OCI-LY7 (cell line): Measurements from ENCODE around the gene TP53I11. TPM values are rescaled to one million over a fixed set of nuclear protein-coding genes. Genes with fewer than 3 reads are reported as not detected.

Experiments used
- BruUV-seq: library from RNA; stranded (reverse); fragments of 400-500 nt; replicated peaks from 2 replicates; lab custom pipeline; 2021; lab: Mats Ljungman, UMichigan
- CTCF ChIA-PET: fragments of 300-600 bp; sonication (Branson Sonifier 250); formaldehyde crosslinking; loops from one replicate; lab custom pipeline; 2022; ENCODE audit warnings: antibody characterized with exemption; ENCODE audit not compliant: unreplicated experiment; lab: Charles Lee
- POLR2A ChIA-PET: fragments of 300-600 bp; sonication (Branson Sonifier 250); formaldehyde crosslinking; loops from one replicate; lab custom pipeline; 2022; ENCODE audit warnings: antibody characterized with exemption; lab: Charles Lee
- DNase-seq: peaks from one replicate; pipeline ENCODE4 v3.0.0-alpha.2; 2015; ENCODE audit warnings: low spot score
- H2AFZ ChIP-seq: fragments of 200-600 bp; sonication (generic), shearing (Covaris generic); 2 replicates; pipeline ENCODE4 v1.6.1; 2014; ENCODE audit warnings: mild to moderate bottlenecking, antibody characterized with exemption, low read length, moderate library complexity
- H3K27ac ChIP-seq: fragments of 200-600 bp; sonication (generic); 2 replicates; pipeline ENCODE4 v1.5.1; 2014; ENCODE audit warnings: mixed run types, low read depth, mild to moderate bottlenecking, moderate library complexity, low read length, inconsistent platforms; ENCODE audit not compliant: poor library complexity, severe bottlenecking
- H3K36me3 ChIP-seq: fragments of 200-600 bp; sonication (generic); 2 replicates; pipeline ENCODE4 v1.6.1; 2014; ENCODE audit warnings: mild to moderate bottlenecking, antibody characterized with exemption, low read length, moderate library complexity, mixed read lengths; ENCODE audit not compliant: insufficient read depth
- H3K4me1 ChIP-seq: fragments of 200-600 bp; sonication (generic); 2 replicates; pipeline ENCODE4 v1.5.1; 2014; ENCODE audit warnings: mild to moderate bottlenecking, low read length; ENCODE audit not compliant: insufficient read depth, poor library complexity, severe bottlenecking
- H3K4me2 ChIP-seq: fragments of 200-600 bp; sonication (generic); 2 replicates; pipeline ENCODE4 v1.6.1; 2014; ENCODE audit warnings: mild to moderate bottlenecking, low read length
- H3K4me3 ChIP-seq: fragments of 200-600 bp; sonication (generic); 2 replicates; pipeline ENCODE4 v1.5.1; 2014; ENCODE audit warnings: mild to moderate bottlenecking, low read depth, low read length; ENCODE audit not compliant: poor library complexity, severe bottlenecking
- H3K79me2 ChIP-seq: fragments of 200-600 bp; sonication (generic); 2 replicates; pipeline ENCODE4 v1.6.1; 2016; ENCODE audit warnings: low read depth, mild to moderate bottlenecking, low read length, moderate library complexity, mixed read lengths; ENCODE audit not compliant: insufficient read depth
- H3K9me2 ChIP-seq: fragments of 200-600 bp; sonication (generic); 2 replicates; pipeline ENCODE4 v1.6.1; 2016; ENCODE audit warnings: mild to moderate bottlenecking, low read length, mixed read lengths; ENCODE audit not compliant: insufficient read depth
- H3K9me3 ChIP-seq: fragments of 200-600 bp; sonication (generic); 2 replicates; pipeline ENCODE4 v1.6.1; 2014; ENCODE audit warnings: mild to moderate bottlenecking, mixed run types, low read length, mixed read lengths
- H4K20me1 ChIP-seq: fragments of 200-600 bp; sonication (generic); 2 replicates; pipeline ENCODE4 v1.6.1; 2014; ENCODE audit warnings: mild to moderate bottlenecking, antibody characterized with exemption, low read length, moderate library complexity, mixed read lengths; ENCODE audit not compliant: insufficient read depth
- CTCF ChIP-seq: fragments of 200-600 bp; sonication (generic); conservative IDR thresholded peaks from 2 replicates; pipeline ENCODE4 v1.5.1; 2014; ENCODE audit warnings: mild to moderate bottlenecking, antibody characterized with exemption, low read length, moderate library complexity, mixed read lengths
- EZH2phosphoT487 ChIP-seq: fragments of 200-600 bp; sonication (generic); IDR thresholded peaks from 2 replicates; pipeline ENCODE4 v1.6.1; 2018; ENCODE audit warnings: low read depth, borderline replicate concordance, mild to moderate bottlenecking, mixed run types, antibody characterized with exemption, low read length, moderate library complexity, mixed read lengths
- intact Hi-C: fragments of 100-400 bp; cut with micrococcal nuclease; formaldehyde crosslinking; loops from one replicate; pipeline ENCODE4 v1.10.0; 2022; ENCODE audit not compliant: unreplicated experiment
- total RNA-seq, 2 experiments: library from RNA; depleted of rRNA in 1 of 2; stranded (reverse); fragments of >200 nt in 1 of 2; shearing (Covaris generic) in 1 of 2; gene quantifications; 2 replicates each; pipeline ENCODE4 v1.2.3, GENCODE V29; 2014 to 2022

The TP53I11 gene
- total RNA-seq, 2 experiments from 2014 or later, result 0.25 to 0.51 TPM

- H4K20me1 ChIP-seq, result no peaks in the 10 kb centered on the region
Measured at GRCh38 chr11:44982496-44983062, 31.9 kb upstream of the TP53I11 start.

GRCh38 chr11:44980533-44981427, 30.1 kb upstream of the TP53I11 start:
- Histone ChIP-seq H3K79me2 (no peaks in the 10 kb centered on the region), H3K4me2 (peak overlapping the region; percentile 42)
- intact Hi-C loops, result no loop called here

More at GRCh38 chr11:44982496-44983062, 31.9 kb upstream of the TP53I11 start:
- DNase-seq, result no peak
- Histone ChIP-seq H2AFZ (no peak overlapping the region), H3K79me2 (no peaks in the 10 kb centered on the region), H3K4me1 (peaks cover 23% of the 10 kb centered on the region), H3K4me3 (no peak overlapping the region), H3K9me3 (no peaks in the 10 kb centered on the region), H3K27ac (no peak overlapping the region), H3K36me3 (no peaks in the 10 kb centered on the region), H3K4me2 (no peak overlapping the region), H3K9me2 (no peaks in the 10 kb centered on the region)
- BruUV-seq, result no TSS peak
- CTCF ChIA-PET, result no interaction called here
- POLR2A ChIA-PET, result interaction anchor here (0.5 kb wide), 1 partner anchor 207 kb away, joined by 3 read pairs; no protein-coding TSS in a partner anchor
- intact Hi-C loops, result no loop called here
- TF ChIP-seq CTCF (no peak), EZH2phosphoT487 (no peak)

More at GRCh38 chr11:44980533-44981427, 30.1 kb upstream of the TP53I11 start:
- no TSS peak for BruUV-seq
- H3K9me2 ChIP-seq, result no peaks in the 10 kb centered on the region
- ChIA-PET POLR2A (no interaction called here), CTCF (no interaction called here)
- peak; percentile 18 for DNase-seq
- no peak for TF ChIP-seq CTCF
- no peak for TF ChIP-seq EZH2phosphoT487
- H2AFZ ChIP-seq, result no peak overlapping the region
- peaks cover 18% of the 10 kb centered on the region for H3K4me1 ChIP-seq
- no peaks in the 10 kb centered on the region for H3K9me3 ChIP-seq
- H3K4me3 ChIP-seq, result no peak overlapping the region
- H3K27ac ChIP-seq, result no peak overlapping the region
- H3K36me3 ChIP-seq, result no peaks in the 10 kb centered on the region
- H4K20me1 ChIP-seq, result no peaks in the 10 kb centered on the region
